Measurements from ENCODE around the gene USP25. TPM values are rescaled to one million over a fixed set of nuclear protein-coding genes. Genes with fewer than 3 reads are reported as not detected.
"Not testable (repeated sequence)": the region's sequence is repeated elsewhere in the genome, so short reads cannot be mapped to it uniquely, and the experiment has no call there.

USP25 gene
- total RNA-seq, 4 donors from 2014 or later, result 37.4 to 107 (median 69.2) TPM

- WGBS, 2 donors (ENCODE audit: low coverage in 1 of 2), result 5 to 7% methylated on average over 6 of the region's 6 CpGs
- Histone ChIP-seq H3K27me3 (no peaks in the 10 kb centered on the region), H3K9me3 (no peaks in the 10 kb centered on the region), H3K27ac (peak overlapping the region; percentile 96 to 99 (median 96)), H3K4me1 (peaks cover 11 to 67% (median 36%) of the 10 kb centered on the region in 4 donors), H3K36me3 (no peaks in the 10 kb centered on the region), H3K4me3 (peak overlapping the region in 3 of 4 donors; percentile 81 to 88 (median 88))
- no peak for DNase-seq
- in situ Hi-C loops (cut with MboI; ENCODE audit: low pct_ligation_motif_present in 1 of 4, low pct_unique_long_range_greater_than_20kb in 1 of 4, low sequenced_read_pairs in 3 of 4) (loop anchor here in 1 of 4 donors (25.0 kb wide), 1 partner anchor 670 kb away; the partner anchor contains the start of gene NRIP1), intact Hi-C loops (cut with DNase I; ENCODE audit: low total_unique reads) (loop anchor here (10.0 kb wide), 1 partner anchor 1348 kb away; the partner anchor contains the start of gene HSPA13)
- no peak for TF ChIP-seq CTCF (IDR thresholded peaks at IDR 0.05)
- peak in 2 of 3 donors; percentile 23 to 43 for TF ChIP-seq POLR2AphosphoS5 (IDR thresholded peaks at IDR 0.05)
- TF ChIP-seq EP300 (IDR thresholded peaks at IDR 0.05; ENCODE audit: low read depth), result no peak
Measured at GRCh38 chr21:15732290-15732995, 2.7 kb downstream of the USP25 start.

- 0 to 13% methylated on average over 1 to 3 of the region's 3 CpGs for WGBS, 2 donors (ENCODE audit: low coverage in 1 of 2)
- Histone ChIP-seq H3K4me1 (peaks cover 11 to 72% (median 36%) of the 10 kb centered on the region in 4 donors), H3K27ac (peak overlapping the region; percentile 96 to 99 (median 96)), H3K36me3 (no peaks in the 10 kb centered on the region), H3K9me3 (no peaks in the 10 kb centered on the region), H3K27me3 (no peaks in the 10 kb centered on the region), H3K4me3 (peak overlapping the region in 1 of 4 donors; percentile 88)
- TF ChIP-seq POLR2A (IDR thresholded peaks at IDR 0.05) (no peak), POLR2AphosphoS5 (IDR thresholded peaks at IDR 0.05) (no peak), EP300 (IDR thresholded peaks at IDR 0.05; ENCODE audit: low read depth) (no peak), CTCF (IDR thresholded peaks at IDR 0.05) (no peak)
- in situ Hi-C loops (cut with MboI; ENCODE audit: low pct_ligation_motif_present in 1 of 4, low pct_unique_long_range_greater_than_20kb in 1 of 4, low sequenced_read_pairs in 3 of 4) (loop anchor here in 1 of 4 donors (25.0 kb wide), 1 partner anchor 671 kb away; the partner anchor contains the start of gene NRIP1), intact Hi-C loops (cut with DNase I; ENCODE audit: low total_unique reads) (loop anchor here (10.0 kb wide), 1 partner anchor 1348 kb away; the partner anchor contains the start of gene HSPA13)
- no peak for DNase-seq
Measured at GRCh38 chr21:15732996-15733329, 3.2 kb downstream of the USP25 start.

- H3K36me3 ChIP-seq, result no peaks in the 10 kb centered on the region
- H3K9me3 ChIP-seq, result no peaks in the 10 kb centered on the region
- H3K27me3 ChIP-seq, result no peaks in the 10 kb centered on the region
- DNase-seq, result no peak
- peak overlapping the region in 3 of 4 donors; percentile 37 to 48 (median 41) for H3K27ac ChIP-seq
- no peak overlapping the region for H3K4me3 ChIP-seq
- in situ Hi-C loops (cut with MboI; ENCODE audit: low pct_ligation_motif_present in 1 of 4, low pct_unique_long_range_greater_than_20kb in 1 of 4, low sequenced_read_pairs in 3 of 4), result loop anchor here in 1 of 4 donors (25.0 kb wide), 1 partner anchor 673 kb away; the partner anchor contains the start of gene NRIP1
- H3K4me1 ChIP-seq, result peaks cover 14 to 89% (median 54%) of the 10 kb centered on the region in 4 donors
- intact Hi-C loops (cut with DNase I; ENCODE audit: low total_unique reads), result loop anchor here (10.0 kb wide), 1 partner anchor 1351 kb away; the partner anchor contains the start of gene HSPA13
- WGBS, 2 donors (ENCODE audit: low coverage in 1 of 2), result 42 to 52% methylated on average over 2 of the region's 2 CpGs
- TF ChIP-seq EP300 (IDR thresholded peaks at IDR 0.05; ENCODE audit: low read depth) (no peak), POLR2AphosphoS5 (IDR thresholded peaks at IDR 0.05) (no peak), CTCF (IDR thresholded peaks at IDR 0.05) (no peak), POLR2A (IDR thresholded peaks at IDR 0.05) (no peak)
Measured at GRCh38 chr21:15735409-15735808, 5.6 kb downstream of the USP25 start.

GRCh38 chr21:15735931-15736330 is 6.1 kb downstream of the USP25 start:
- peak overlapping the region in 3 of 4 donors; percentile 37 to 48 (median 41) for H3K27ac ChIP-seq
- H3K4me3 ChIP-seq, result peak overlapping the region in 1 of 4 donors; percentile 12
- not testable (repeated sequence) for H3K36me3 ChIP-seq, H3K9me3 ChIP-seq, DNase-seq, H3K27me3 ChIP-seq
- intact Hi-C loops (cut with DNase I; ENCODE audit: low total_unique reads) (loop anchor here (10.0 kb wide), 1 partner anchor 1351 kb away; the partner anchor contains the start of gene HSPA13), in situ Hi-C loops (cut with MboI; ENCODE audit: low pct_ligation_motif_present in 1 of 4, low pct_unique_long_range_greater_than_20kb in 1 of 4, low sequenced_read_pairs in 3 of 4) (loop anchor here in 1 of 4 donors (25.0 kb wide), 1 partner anchor 674 kb away; the partner anchor contains the start of gene NRIP1)
- WGBS, 2 donors (ENCODE audit: low coverage in 1 of 2), result 19 to 34% methylated on average over 4 of the region's 4 CpGs
- peaks cover 14 to 91% (median 54%) of the 10 kb centered on the region in 4 donors for H3K4me1 ChIP-seq

DNA sequence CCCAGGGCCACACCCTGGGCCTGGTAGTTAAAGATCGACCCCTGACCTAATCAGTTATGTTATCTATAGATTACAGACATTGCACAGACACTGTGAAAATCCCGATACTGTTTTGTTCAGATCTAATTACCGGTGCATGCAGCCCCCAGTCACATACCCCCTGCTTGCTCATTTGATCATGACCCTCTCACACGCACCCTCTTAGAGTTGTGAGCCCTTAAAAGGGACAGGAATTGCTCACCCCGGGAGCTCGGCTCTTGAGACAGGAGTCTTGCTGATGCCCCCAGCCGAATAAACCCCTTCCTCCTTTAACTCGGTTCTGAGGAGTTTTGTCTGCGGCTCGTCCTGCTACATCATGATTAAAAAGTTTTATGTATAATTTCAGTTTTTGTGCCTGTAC is 9.0 kb downstream of the USP25 start:
- not testable (repeated sequence) for DNase-seq, H3K9me3 ChIP-seq, H3K4me3 ChIP-seq, H3K36me3 ChIP-seq, H3K27ac ChIP-seq, H3K27me3 ChIP-seq
- intact Hi-C loops (cut with DNase I; ENCODE audit: low total_unique reads), result loop anchor here (10.0 kb wide), 1 partner anchor 1354 kb away; the partner anchor contains the start of gene HSPA13
- peaks cover 9 to 86% (median 39%) of the 10 kb centered on the region in 4 donors for H3K4me1 ChIP-seq
- WGBS, 2 donors (ENCODE audit: low coverage in 1 of 2), result 50 to 80% methylated on average over 3 to 10 of the region's 10 CpGs
- in situ Hi-C loops (cut with MboI; ENCODE audit: low pct_ligation_motif_present in 1 of 4, low pct_unique_long_range_greater_than_20kb in 1 of 4, low sequenced_read_pairs in 3 of 4), result loop anchor here in 1 of 4 donors (25.0 kb wide), 1 partner anchor 676 kb away; the partner anchor contains the start of gene NRIP1
